ENCODE measurements around the gene STAMBP.

STAMBP gene

GRCh38 chr2:73838889-73839534, 10.3 kb downstream of the STAMBP start:
- H3K27ac ChIP-seq (ENCODE audit: low read length): no peak overlapping the region
- H3K36me3 ChIP-seq (ENCODE audit: insufficient read depth, low read depth, low read length): peaks cover 42% of the 10 kb centered on the region
- H3K4me3 ChIP-seq (ENCODE audit: low read length): no peak overlapping the region
- H3K9ac ChIP-seq (ENCODE audit: low read depth, low read length): no peak overlapping the region
- H3K4me1 ChIP-seq (ENCODE audit: insufficient read depth, low read length): no peaks in the 10 kb centered on the region
- H3K27me3 ChIP-seq (ENCODE audit: insufficient read depth, low read length): no peaks in the 10 kb centered on the region
- H3K9me3 ChIP-seq (ENCODE audit: insufficient read depth, low read depth, low read length): no peaks in the 10 kb centered on the region

- H3K9me3 ChIP-seq (ENCODE audit: insufficient read depth, low read depth, low read length): no peaks in the 10 kb centered on the region
- H3K4me3 ChIP-seq (ENCODE audit: low read length): no peak overlapping the region
- no peaks in the 10 kb centered on the region for H3K27me3 ChIP-seq (ENCODE audit: insufficient read depth, low read length)
- H3K9ac ChIP-seq (ENCODE audit: low read depth, low read length): no peak overlapping the region
- no peaks in the 10 kb centered on the region for H3K4me1 ChIP-seq (ENCODE audit: insufficient read depth, low read length)
- H3K36me3 ChIP-seq (ENCODE audit: insufficient read depth, low read depth, low read length): peaks cover 50% of the 10 kb centered on the region
- no peak overlapping the region for H3K27ac ChIP-seq (ENCODE audit: low read length)
Measured at GRCh38 chr2:73839653-73840411, 11.1 kb downstream of the STAMBP start.

- no peaks in the 10 kb centered on the region for H3K4me1 ChIP-seq (ENCODE audit: insufficient read depth, low read length)
- H3K36me3 ChIP-seq (ENCODE audit: insufficient read depth, low read depth, low read length): peaks cover 65% of the 10 kb centered on the region
- no peak overlapping the region for H3K27ac ChIP-seq (ENCODE audit: low read length)
- H3K27me3 ChIP-seq (ENCODE audit: insufficient read depth, low read length): no peaks in the 10 kb centered on the region
- no peak overlapping the region for H3K9ac ChIP-seq (ENCODE audit: low read depth, low read length)
- no peaks in the 10 kb centered on the region for H3K9me3 ChIP-seq (ENCODE audit: insufficient read depth, low read depth, low read length)
- H3K4me3 ChIP-seq (ENCODE audit: low read length): no peak overlapping the region
Measured at GRCh38 chr2:73841912-73842738, 13.4 kb downstream of the STAMBP start.

DNA sequence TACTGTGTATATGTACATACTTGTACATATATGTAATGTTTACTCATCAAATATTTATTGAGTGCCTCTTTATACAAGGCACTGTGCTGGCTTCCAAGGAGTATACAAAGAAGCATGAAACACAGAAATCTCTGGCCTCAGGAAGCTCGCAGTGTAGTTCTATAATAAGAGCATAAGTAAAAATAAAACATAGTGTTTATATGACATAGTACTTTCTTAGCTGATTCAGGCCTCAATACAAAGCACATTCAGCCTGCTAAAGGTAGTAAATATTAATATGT, 13.9 kb downstream of the STAMBP start:
- Histone ChIP-seq H3K4me1 (ENCODE audit: insufficient read depth, low read length) (no peaks in the 10 kb centered on the region), H3K4me3 (ENCODE audit: low read length) (no peak overlapping the region), H3K27me3 (ENCODE audit: insufficient read depth, low read length) (no peaks in the 10 kb centered on the region), H3K27ac (ENCODE audit: low read length) (no peak overlapping the region), H3K9me3 (ENCODE audit: insufficient read depth, low read depth, low read length) (no peaks in the 10 kb centered on the region), H3K36me3 (ENCODE audit: insufficient read depth, low read depth, low read length) (peaks cover 70% of the 10 kb centered on the region), H3K9ac (ENCODE audit: low read depth, low read length) (no peak overlapping the region)

DNA sequence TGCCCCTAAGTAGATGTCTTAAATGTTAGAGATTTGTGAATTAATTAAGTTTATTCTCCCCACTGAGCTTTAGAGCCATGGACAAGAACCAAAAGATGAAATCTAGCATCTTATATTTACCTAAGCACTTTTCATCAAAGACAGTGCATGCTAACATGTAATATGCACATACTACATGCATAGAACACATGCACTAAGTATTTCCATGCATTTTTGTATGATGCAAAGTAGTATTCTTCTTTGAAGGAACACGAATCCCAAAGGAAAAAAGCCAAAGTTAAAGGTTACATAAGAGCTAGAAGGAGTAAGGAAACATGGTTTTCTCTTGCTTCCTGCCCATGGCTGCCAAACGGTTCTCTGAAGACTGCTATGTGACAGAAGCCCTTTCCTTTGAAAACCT, 15.3 kb downstream of the STAMBP start:
- Histone ChIP-seq H3K9ac (ENCODE audit: low read depth, low read length) (no peak overlapping the region), H3K9me3 (ENCODE audit: insufficient read depth, low read depth, low read length) (no peaks in the 10 kb centered on the region), H3K4me1 (ENCODE audit: insufficient read depth, low read length) (no peaks in the 10 kb centered on the region), H3K4me3 (ENCODE audit: low read length) (no peak overlapping the region), H3K36me3 (ENCODE audit: insufficient read depth, low read depth, low read length) (peaks cover 78% of the 10 kb centered on the region), H3K27ac (ENCODE audit: low read length) (no peak overlapping the region), H3K27me3 (ENCODE audit: insufficient read depth, low read length) (no peaks in the 10 kb centered on the region)

GRCh38 chr2:73850009-73850408, 21.2 kb downstream of the STAMBP start:
- Histone ChIP-seq H3K4me3 (ENCODE audit: low read length) (no peak overlapping the region), H3K27me3 (ENCODE audit: insufficient read depth, low read length) (no peaks in the 10 kb centered on the region), H3K36me3 (ENCODE audit: insufficient read depth, low read depth, low read length) (peaks cover 95% of the 10 kb centered on the region), H3K27ac (ENCODE audit: low read length) (no peak overlapping the region), H3K9me3 (ENCODE audit: insufficient read depth, low read depth, low read length) (no peaks in the 10 kb centered on the region), H3K9ac (ENCODE audit: low read depth, low read length) (no peak overlapping the region), H3K4me1 (ENCODE audit: insufficient read depth, low read length) (no peaks in the 10 kb centered on the region)

DNA sequence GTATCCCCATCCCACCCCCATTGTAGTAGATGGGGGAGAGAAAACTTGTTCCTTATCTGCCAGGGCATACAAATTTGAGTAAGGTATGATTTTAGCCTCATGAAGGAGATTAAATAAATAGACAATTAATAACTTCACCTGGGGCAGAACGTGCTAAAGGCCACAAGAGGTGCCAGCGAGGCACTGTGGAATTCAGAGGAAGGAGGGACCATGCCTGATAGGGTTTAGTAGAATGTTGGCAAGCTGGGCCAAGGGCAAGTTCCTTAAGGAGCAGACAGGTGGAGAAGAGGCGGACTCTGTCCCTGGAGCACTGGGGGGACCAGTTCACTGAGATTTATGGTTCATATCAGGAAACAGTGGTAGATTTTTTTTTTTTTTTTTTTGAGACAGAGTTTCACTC, 22.5 kb downstream of the STAMBP start:
- Histone ChIP-seq H3K36me3 (ENCODE audit: insufficient read depth, low read depth, low read length) (peaks cover 95% of the 10 kb centered on the region), H3K27me3 (ENCODE audit: insufficient read depth, low read length) (no peaks in the 10 kb centered on the region), H3K9ac (ENCODE audit: low read depth, low read length) (no peak overlapping the region), H3K4me1 (ENCODE audit: insufficient read depth, low read length) (no peaks in the 10 kb centered on the region), H3K4me3 (ENCODE audit: low read length) (no peak overlapping the region), H3K27ac (ENCODE audit: low read length) (no peak overlapping the region), H3K9me3 (ENCODE audit: insufficient read depth, low read depth, low read length) (no peaks in the 10 kb centered on the region)

DNA sequence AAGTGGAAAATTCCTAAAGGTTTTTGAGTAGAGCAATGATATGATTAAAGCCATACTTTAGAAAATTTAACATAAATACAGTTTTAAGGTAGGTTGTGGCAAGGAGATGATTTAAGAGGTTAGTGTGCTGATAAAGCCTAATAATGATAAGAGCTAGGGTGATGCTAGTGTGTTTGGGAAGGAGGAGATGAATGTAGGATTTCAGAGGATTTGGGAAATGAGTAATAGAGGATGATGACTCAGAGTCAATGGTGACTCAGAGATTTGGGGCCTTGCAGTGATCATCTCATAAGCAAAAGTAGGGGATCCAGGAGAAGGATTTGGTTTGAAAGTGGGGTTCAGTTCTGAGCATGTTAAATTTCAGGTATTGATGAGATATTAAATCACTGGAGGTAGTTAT, 23.3 kb downstream of the STAMBP start:
- no peak overlapping the region for H3K9ac ChIP-seq (ENCODE audit: low read depth, low read length)
- peaks cover 95% of the 10 kb centered on the region for H3K36me3 ChIP-seq (ENCODE audit: insufficient read depth, low read depth, low read length)
- H3K4me1 ChIP-seq (ENCODE audit: insufficient read depth, low read length): no peaks in the 10 kb centered on the region
- no peak overlapping the region for H3K27ac ChIP-seq (ENCODE audit: low read length)
- no peaks in the 10 kb centered on the region for H3K27me3 ChIP-seq (ENCODE audit: insufficient read depth, low read length)
- H3K9me3 ChIP-seq (ENCODE audit: insufficient read depth, low read depth, low read length): no peaks in the 10 kb centered on the region
- H3K4me3 ChIP-seq (ENCODE audit: low read length): no peak overlapping the region

- H3K27me3 ChIP-seq (ENCODE audit: insufficient read depth, low read length): no peaks in the 10 kb centered on the region
- H3K4me1 ChIP-seq (ENCODE audit: insufficient read depth, low read length): no peaks in the 10 kb centered on the region
- H3K27ac ChIP-seq (ENCODE audit: low read length): no peak overlapping the region
- peaks cover 90% of the 10 kb centered on the region for H3K36me3 ChIP-seq (ENCODE audit: insufficient read depth, low read depth, low read length)
- H3K9me3 ChIP-seq (ENCODE audit: insufficient read depth, low read depth, low read length): no peaks in the 10 kb centered on the region
- H3K4me3 ChIP-seq (ENCODE audit: low read length): no peak overlapping the region
- no peak overlapping the region for H3K9ac ChIP-seq (ENCODE audit: low read depth, low read length)
Measured at GRCh38 chr2:73855526-73855925, 26.8 kb downstream of the STAMBP start.

DNA sequence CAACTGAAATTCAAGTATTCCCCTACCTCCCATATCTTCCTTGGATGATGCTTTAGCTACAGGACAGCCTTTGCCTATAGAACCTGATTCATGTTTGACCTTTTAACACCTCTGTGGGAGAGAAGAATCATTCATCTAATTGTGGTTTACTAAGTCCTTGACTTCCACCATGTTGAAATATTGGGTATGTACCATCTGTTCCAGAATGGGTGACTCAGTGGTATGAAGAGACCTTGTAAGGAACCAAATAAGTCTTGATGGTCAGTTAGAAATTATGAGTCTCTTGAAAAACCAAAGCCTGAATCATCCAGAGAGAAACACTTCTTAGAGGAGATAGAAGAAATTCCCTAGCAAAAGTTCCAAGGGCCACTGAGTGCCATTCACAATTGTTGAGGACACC, 27.5 kb downstream of the STAMBP start:
- peaks cover 90% of the 10 kb centered on the region for H3K36me3 ChIP-seq (ENCODE audit: insufficient read depth, low read depth, low read length)
- H3K9me3 ChIP-seq (ENCODE audit: insufficient read depth, low read depth, low read length): no peaks in the 10 kb centered on the region
- no peak overlapping the region for H3K4me3 ChIP-seq (ENCODE audit: low read length)
- no peak overlapping the region for H3K27ac ChIP-seq (ENCODE audit: low read length)
- no peak overlapping the region for H3K9ac ChIP-seq (ENCODE audit: low read depth, low read length)
- no peaks in the 10 kb centered on the region for H3K27me3 ChIP-seq (ENCODE audit: insufficient read depth, low read length)
- H3K4me1 ChIP-seq (ENCODE audit: insufficient read depth, low read length): no peaks in the 10 kb centered on the region

GRCh38 chr2:73859721-73860586, 31.2 kb downstream of the STAMBP start:
- H3K4me1 ChIP-seq (ENCODE audit: insufficient read depth, low read length): no peaks in the 10 kb centered on the region
- H3K36me3 ChIP-seq (ENCODE audit: insufficient read depth, low read depth, low read length): peaks cover 88% of the 10 kb centered on the region
- H3K27ac ChIP-seq (ENCODE audit: low read length): no peak overlapping the region
- H3K4me3 ChIP-seq (ENCODE audit: low read length): no peak overlapping the region
- H3K27me3 ChIP-seq (ENCODE audit: insufficient read depth, low read length): no peaks in the 10 kb centered on the region
- H3K9ac ChIP-seq (ENCODE audit: low read depth, low read length): no peak overlapping the region
- H3K9me3 ChIP-seq (ENCODE audit: insufficient read depth, low read depth, low read length): no peaks in the 10 kb centered on the region

Measured in iPS-20b (cell line).